PC-9 (cell line): ENCODE measurements around the gene ATP10B. TPM values are rescaled to one million over a fixed set of nuclear protein-coding genes. Genes with fewer than 3 reads are reported as not detected.

Experiments used
- BruUV-seq: library from RNA; stranded (reverse); fragments of 400-500 nt; replicated peaks from 2 replicates; lab custom pipeline; 2021; lab: Mats Ljungman, UMichigan
- CTCF ChIA-PET: fragments of 300-600 bp; sonication (Branson Sonifier 250); formaldehyde crosslinking; loops from one replicate; lab custom pipeline; 2022; ENCODE audit warnings: antibody characterized with exemption; lab: Charles Lee
- POLR2A ChIA-PET: fragments of 300-600 bp; sonication (Branson Sonifier 250); formaldehyde crosslinking; loops from one replicate; lab custom pipeline; 2022; ENCODE audit warnings: antibody characterized with exemption; ENCODE audit not compliant: unreplicated experiment; lab: Charles Lee
- DNase-seq, 2 experiments: peaks; one replicate each; pipeline versions ENCODE4 v3.0.0 to v3.0.0-alpha.2; 2015 to 2022; ENCODE audit warnings: mixed read lengths in 1 of 2
- H2AFZ ChIP-seq: fragments of 200-600 bp; sonication (generic); 2 replicates; pipeline ENCODE4 v1.8.1; 2017; ENCODE audit warnings: antibody characterized with exemption
- H3F3A ChIP-seq: fragments of 200-600 bp; sonication (generic); 2 replicates; pipeline ENCODE4 v1.8.1; 2017; ENCODE audit warnings: antibody characterized with exemption, mild to moderate bottlenecking, low read depth; ENCODE audit not compliant: insufficient read depth
- H3K27ac ChIP-seq: fragments of 200-600 bp; sonication (generic); 2 replicates; pipeline ENCODE4 v1.6.1; 2016; ENCODE audit warnings: mixed run types
- H3K27me3 ChIP-seq: fragments of 200-600 bp; sonication (generic); 2 replicates; pipeline ENCODE4 v1.6.1; 2016; ENCODE audit warnings: low read depth, mixed run types; ENCODE audit not compliant: insufficient read depth
- H3K36me3 ChIP-seq: fragments of 200-600 bp; sonication (generic); 2 replicates; pipeline ENCODE4 v1.6.1; 2016; ENCODE audit warnings: low read depth, mixed run types
- H3K4me1 ChIP-seq: fragments of 200-600 bp; sonication (generic); replicated peaks from 2 replicates; pipeline ENCODE4 v1.6.1; 2016; ENCODE audit warnings: mixed run types; ENCODE audit not compliant: insufficient read depth
- H3K4me2 ChIP-seq: fragments of 200-600 bp; sonication (generic); 2 replicates; pipeline ENCODE4 v1.6.1; 2017; ENCODE audit warnings: mixed run types
- H3K4me3 ChIP-seq: fragments of 200-600 bp; sonication (generic); 2 replicates; pipeline ENCODE4 v1.6.1; 2016; ENCODE audit warnings: mixed run types
- H3K79me2 ChIP-seq: fragments of 200-600 bp; sonication (generic); 2 replicates; pipeline ENCODE4 v1.6.1; 2017; ENCODE audit warnings: low read depth, mixed run types
- H3K9me2 ChIP-seq: fragments of 200-600 bp; sonication (generic); 2 replicates; pipeline ENCODE4 v1.8.1; 2017; ENCODE audit warnings: mild to moderate bottlenecking; ENCODE audit not compliant: insufficient read depth
- H3K9me3 ChIP-seq: fragments of 200-600 bp; sonication (generic); 2 replicates; pipeline ENCODE4 v1.8.1; 2016; ENCODE audit warnings: low read depth; ENCODE audit not compliant: insufficient read depth
- H4K20me1 ChIP-seq: fragments of 200-600 bp; sonication (generic); 2 replicates; pipeline ENCODE4 v1.8.1; 2017; ENCODE audit not compliant: insufficient read depth
- EZH2 ChIP-seq: fragments of 200-600 bp; sonication (generic); IDR thresholded peaks from 2 replicates; pipeline ENCODE4 v1.8.0; 2017; ENCODE audit warnings: antibody characterized with exemption, low read depth
- intact Hi-C: fragments of 100-400 bp; cut with micrococcal nuclease; formaldehyde crosslinking; loops from one replicate; pipeline ENCODE4 v1.10.0; 2022; ENCODE audit not compliant: unreplicated experiment
- total RNA-seq: library from RNA; stranded (reverse); gene quantifications from 2 replicates; pipeline ENCODE4 v1.2.3, GENCODE V29; 2021
- TF ChIP-seq, protein P1 (sequence below): fragments of 200-600 bp; sonication (generic); conservative IDR thresholded peaks from 2 replicates; pipeline ENCODE4 v1.6.1; 2017; ENCODE audit warnings: mixed run types, antibody characterized with exemption, mild to moderate bottlenecking, moderate library complexity

Gene ATP10B
- total RNA-seq, 1 experiment from 2014 or later, result not detected

DNA sequence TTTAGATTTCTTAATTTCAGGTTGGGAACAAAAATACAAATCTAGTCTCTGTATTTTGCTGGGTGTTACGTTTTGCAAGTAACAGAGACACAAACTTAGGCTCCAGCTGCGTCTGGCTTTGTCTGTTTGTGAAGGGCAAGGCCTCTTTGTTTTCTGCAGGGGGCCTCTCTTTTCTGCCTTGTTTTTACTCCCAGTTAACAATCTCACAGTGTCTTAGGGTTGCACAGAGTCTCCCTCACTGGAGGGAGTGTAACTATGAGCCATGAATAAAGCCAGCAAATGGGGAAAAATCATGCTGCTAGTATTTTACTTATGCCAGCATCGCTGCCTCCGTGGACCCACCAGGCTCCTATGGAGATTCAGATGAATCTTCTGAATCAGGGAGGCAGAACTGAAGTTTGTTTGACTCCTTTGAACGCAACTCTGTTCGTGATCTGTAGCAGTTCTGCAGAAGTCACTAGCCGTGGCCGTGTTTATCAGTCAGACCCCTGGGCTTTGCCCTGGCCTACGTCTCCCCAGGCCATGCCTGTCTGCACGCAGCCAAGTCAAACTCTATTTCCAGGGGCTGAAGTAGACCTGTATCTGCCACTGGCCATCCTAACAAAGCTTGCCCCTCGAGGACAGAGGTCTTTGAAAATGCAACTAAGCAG, 77.2 kb downstream of the ATP10B start:
- no peaks in the 10 kb centered on the region for H4K20me1 ChIP-seq
- no peaks in the 10 kb centered on the region for H3K36me3 ChIP-seq
- no peak overlapping the region for H2AFZ ChIP-seq
- H3K4me1 ChIP-seq, result no peaks in the 10 kb centered on the region
- DNase-seq, result no peak
- no peaks in the 10 kb centered on the region for H3F3A ChIP-seq
- ChIA-PET CTCF (no interaction called here), POLR2A (no interaction called here)
- intact Hi-C loops, result no loop called here
- no peak overlapping the region for H3K4me3 ChIP-seq
- H3K27me3 ChIP-seq, result peaks cover 24% of the 10 kb centered on the region
- H3K9me3 ChIP-seq, result no peaks in the 10 kb centered on the region
- H3K4me2 ChIP-seq, result no peak overlapping the region
- no peak for TF ChIP-seq EZH2
- TF ChIP-seq, protein P1, sequence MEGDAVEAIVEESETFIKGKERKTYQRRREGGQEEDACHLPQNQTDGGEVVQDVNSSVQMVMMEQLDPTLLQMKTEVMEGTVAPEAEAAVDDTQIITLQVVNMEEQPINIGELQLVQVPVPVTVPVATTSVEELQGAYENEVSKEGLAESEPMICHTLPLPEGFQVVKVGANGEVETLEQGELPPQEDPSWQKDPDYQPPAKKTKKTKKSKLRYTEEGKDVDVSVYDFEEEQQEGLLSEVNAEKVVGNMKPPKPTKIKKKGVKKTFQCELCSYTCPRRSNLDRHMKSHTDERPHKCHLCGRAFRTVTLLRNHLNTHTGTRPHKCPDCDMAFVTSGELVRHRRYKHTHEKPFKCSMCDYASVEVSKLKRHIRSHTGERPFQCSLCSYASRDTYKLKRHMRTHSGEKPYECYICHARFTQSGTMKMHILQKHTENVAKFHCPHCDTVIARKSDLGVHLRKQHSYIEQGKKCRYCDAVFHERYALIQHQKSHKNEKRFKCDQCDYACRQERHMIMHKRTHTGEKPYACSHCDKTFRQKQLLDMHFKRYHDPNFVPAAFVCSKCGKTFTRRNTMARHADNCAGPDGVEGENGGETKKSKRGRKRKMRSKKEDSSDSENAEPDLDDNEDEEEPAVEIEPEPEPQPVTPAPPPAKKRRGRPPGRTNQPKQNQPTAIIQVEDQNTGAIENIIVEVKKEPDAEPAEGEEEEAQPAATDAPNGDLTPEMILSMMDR, result no peak
- no TSS peak for BruUV-seq
- no peaks in the 10 kb centered on the region for H3K79me2 ChIP-seq
- no peaks in the 10 kb centered on the region for H3K9me2 ChIP-seq
- no peak overlapping the region for H3K27ac ChIP-seq

DNA sequence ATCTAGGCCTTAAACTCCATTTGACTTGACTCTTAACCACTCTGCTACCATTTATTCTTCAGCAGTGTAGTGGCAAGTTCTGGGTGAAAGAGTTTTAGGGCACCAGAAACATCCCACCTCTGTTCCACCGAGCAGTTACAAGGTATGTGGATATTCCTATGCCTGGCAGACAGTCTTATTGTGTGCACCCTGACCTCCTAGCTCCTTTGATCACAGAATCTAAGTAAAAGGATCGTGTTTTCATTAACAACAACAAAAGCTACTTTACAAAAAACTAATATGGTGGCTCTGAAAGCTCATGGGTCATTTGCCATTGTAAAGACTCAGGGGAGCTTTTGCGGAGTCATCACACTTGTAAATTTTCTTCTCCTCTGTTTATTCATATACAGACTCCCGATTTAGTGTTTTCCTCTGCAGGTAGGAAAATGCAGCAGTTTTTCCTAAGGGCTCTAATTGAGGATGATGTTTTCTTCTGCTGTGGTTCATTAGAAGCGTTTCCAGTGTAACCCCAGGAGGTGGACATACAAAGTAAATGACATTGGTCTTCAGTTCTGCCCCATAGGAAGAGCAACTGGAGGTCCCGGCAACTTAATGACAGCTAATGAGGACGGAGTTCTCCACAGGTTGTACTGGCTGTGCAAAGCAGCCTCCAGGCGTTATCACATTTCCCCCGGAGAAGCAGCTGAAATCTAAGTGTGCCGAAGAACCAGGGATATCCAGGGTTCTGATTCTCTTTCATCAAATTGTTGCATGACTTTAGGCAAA, 78.2 kb downstream of the ATP10B start:
- no peaks in the 10 kb centered on the region for H3F3A ChIP-seq
- no peak overlapping the region for H3K4me2 ChIP-seq
- no peaks in the 10 kb centered on the region for H3K9me3 ChIP-seq
- no peak for DNase-seq
- H3K27ac ChIP-seq, result no peak overlapping the region
- no peak overlapping the region for H3K4me3 ChIP-seq
- H4K20me1 ChIP-seq, result no peaks in the 10 kb centered on the region
- no peak for TF ChIP-seq EZH2
- TF ChIP-seq, protein P1, result no peak
- BruUV-seq, result no TSS peak
- no peaks in the 10 kb centered on the region for H3K79me2 ChIP-seq
- no peaks in the 10 kb centered on the region for H3K9me2 ChIP-seq
- no peak overlapping the region for H2AFZ ChIP-seq
- H3K4me1 ChIP-seq, result no peaks in the 10 kb centered on the region
- intact Hi-C loops, result no loop called here
- ChIA-PET POLR2A (no interaction called here), CTCF (no interaction called here)
- H3K36me3 ChIP-seq, result no peaks in the 10 kb centered on the region
- peaks cover 24% of the 10 kb centered on the region for H3K27me3 ChIP-seq

DNA sequence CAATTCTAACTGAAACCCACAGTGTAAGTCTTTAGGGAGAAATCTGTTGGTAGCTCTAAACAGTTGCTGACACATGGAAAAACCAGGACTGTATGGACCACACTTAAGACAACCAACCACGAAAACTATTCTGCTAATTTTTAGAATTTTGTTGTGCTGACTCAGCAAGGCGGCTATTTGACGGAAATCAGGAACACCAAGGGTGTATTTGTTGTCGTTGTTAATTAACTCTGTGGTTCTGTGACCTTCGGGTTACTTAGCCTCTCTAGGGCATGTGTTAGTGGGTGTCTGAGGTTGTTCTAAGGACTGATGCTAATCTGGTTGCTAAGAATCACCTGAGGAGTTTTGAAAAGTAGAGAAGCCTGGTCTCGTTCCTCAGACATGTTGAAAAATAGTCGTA, 79.2 kb downstream of the ATP10B start:
- H3F3A ChIP-seq, result no peaks in the 10 kb centered on the region
- no peaks in the 10 kb centered on the region for H4K20me1 ChIP-seq
- no peaks in the 10 kb centered on the region for H3K9me2 ChIP-seq
- H3K9me3 ChIP-seq, result no peaks in the 10 kb centered on the region
- H2AFZ ChIP-seq, result no peak overlapping the region
- no peak for DNase-seq
- peaks cover 24% of the 10 kb centered on the region for H3K27me3 ChIP-seq
- ChIA-PET POLR2A (interaction anchor here (0.6 kb wide), 1 partner anchor 337 kb away, joined by 3 read pairs; no protein-coding TSS in a partner anchor), CTCF (no interaction called here)
- intact Hi-C loops, result no loop called here
- no peaks in the 10 kb centered on the region for H3K36me3 ChIP-seq
- H3K4me1 ChIP-seq, result no peaks in the 10 kb centered on the region
- no peaks in the 10 kb centered on the region for H3K79me2 ChIP-seq
- no peak for TF ChIP-seq EZH2
- TF ChIP-seq, protein P1, result no peak
- no peak overlapping the region for H3K4me3 ChIP-seq
- no peak overlapping the region for H3K4me2 ChIP-seq
- BruUV-seq, result no TSS peak
- no peak overlapping the region for H3K27ac ChIP-seq
